GM21528 (cell line): Measurements from ENCODE around the gene RALGPS1.

ENCODE experiments used
- ATAC-seq: cut with Tn5 transposase; IDR thresholded peaks from one replicate; pipeline ENCODE4 v1.9.1; 2021; ENCODE audit warnings: mild to moderate bottlenecking, moderate library complexity; ENCODE audit not compliant: unreplicated experiment, low FRiP score

Gene RALGPS1

DNA sequence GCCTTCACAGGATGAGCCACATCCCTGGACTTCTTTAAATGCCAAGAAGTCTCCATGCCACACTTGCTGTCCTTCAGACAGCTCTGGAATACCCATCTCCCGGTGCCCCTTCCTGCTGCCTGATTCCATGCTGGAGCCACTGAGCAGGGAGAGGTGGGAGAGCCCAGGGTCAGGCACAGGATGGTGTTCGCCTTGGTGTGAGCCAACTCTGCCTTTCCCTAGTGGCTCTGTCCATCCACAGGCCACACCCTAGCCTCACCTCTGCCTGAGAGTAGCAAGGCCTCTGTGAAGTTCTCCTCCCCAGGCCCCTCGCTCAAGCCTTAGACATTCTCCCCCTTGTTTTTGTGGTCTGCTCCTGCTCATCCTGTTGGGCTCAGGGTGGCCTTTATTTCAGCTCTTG, 262.0 kb downstream of the RALGPS1 start:
- ATAC-seq, result no peak

DNA sequence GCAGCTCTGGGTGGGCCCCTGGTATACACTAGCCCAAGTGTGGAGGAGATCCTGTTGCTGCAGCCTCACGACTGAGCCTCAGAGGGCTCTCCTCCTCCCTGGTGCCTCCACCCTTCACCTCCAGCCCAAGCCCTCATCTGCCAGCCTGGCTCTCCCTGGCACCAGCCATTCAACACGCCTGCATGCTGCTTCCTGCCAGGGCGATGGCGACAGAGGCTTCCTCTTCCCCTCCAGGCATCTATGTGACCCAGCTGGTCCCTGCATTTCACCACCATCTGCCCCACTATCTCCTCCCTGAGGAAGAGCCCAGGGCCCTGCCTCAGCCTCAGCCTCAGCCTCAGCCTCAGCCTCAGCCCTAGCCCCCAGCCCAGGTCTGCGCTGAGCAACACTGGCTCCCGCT, 262.6 kb downstream of the RALGPS1 start:
- ATAC-seq, result no peak

DNA sequence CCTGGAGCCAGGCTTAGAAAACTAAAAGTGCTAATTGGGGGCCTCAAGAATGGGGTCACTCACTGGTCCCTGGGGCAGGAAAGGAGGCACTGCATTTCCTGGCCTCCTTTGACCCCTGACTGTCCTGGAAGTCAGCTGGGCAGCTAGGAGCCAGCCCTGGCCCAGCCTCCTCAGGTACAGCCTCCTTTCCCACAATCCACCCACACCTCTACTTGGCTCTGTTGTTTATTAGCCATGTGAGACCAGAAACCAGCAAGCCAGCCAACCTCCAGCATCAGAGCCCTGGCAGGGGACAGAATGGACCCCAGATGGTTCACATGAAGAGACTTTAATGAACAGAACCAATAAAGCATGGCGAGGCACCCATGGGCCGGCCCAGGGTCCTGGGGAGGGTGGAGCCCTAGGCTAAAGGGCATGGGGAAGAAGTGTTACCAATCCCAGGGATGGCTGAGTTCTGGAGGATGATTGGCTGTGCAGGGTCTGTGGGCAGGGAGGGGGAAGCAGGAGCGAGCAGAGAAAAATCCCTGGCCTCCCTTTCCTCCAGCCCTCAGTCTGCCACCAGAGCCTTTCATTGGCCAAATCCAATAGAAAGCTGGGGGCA, 263.2 kb downstream of the RALGPS1 start:
- ATAC-seq, result no peak

DNA sequence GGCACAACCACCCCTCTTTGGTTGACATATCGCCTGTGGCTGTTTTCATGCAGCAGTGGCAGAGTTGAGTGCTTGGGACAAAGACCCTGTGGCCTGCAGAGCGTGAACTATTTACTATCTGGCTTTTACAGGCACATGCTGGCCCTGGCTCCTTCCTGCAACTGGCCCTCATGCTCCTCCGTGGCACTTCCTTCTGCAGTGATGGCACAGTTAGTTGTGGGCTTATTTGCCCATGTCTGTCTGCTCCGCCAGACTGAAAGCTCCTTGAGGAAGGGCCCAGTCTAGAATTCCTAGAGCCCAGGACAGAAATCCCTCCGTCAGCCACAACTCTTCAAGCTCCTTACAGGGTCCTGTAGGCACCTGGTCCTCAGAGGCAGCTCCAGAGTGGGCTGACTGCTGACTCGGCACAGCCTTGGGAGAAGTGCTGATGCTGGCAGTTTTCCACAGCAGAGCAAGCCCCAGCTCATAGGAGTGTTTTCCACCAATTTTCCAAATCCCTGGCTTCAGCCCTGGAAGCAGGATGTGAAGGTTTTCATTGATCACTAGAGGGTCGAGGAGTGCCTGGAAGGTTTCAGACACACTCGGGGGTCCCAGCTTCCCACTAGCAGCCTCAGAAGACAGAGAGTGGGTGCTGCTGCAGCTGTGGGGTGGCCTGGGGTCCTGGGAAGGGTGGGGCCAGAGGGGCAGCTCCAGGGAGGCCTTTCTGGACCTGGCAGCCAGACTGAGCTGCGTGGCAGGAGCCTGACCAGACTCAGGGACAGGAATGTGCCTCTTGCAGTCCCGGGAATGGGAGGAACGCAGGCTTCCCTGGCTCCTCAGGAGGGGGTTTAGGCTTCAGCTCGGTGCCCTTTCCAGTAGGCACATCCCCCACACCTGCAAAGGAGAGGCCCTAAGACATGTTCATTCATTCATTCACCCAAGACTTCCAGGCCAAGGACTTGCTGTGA, 264.4 kb downstream of the RALGPS1 start:
- no peak for ATAC-seq

DNA sequence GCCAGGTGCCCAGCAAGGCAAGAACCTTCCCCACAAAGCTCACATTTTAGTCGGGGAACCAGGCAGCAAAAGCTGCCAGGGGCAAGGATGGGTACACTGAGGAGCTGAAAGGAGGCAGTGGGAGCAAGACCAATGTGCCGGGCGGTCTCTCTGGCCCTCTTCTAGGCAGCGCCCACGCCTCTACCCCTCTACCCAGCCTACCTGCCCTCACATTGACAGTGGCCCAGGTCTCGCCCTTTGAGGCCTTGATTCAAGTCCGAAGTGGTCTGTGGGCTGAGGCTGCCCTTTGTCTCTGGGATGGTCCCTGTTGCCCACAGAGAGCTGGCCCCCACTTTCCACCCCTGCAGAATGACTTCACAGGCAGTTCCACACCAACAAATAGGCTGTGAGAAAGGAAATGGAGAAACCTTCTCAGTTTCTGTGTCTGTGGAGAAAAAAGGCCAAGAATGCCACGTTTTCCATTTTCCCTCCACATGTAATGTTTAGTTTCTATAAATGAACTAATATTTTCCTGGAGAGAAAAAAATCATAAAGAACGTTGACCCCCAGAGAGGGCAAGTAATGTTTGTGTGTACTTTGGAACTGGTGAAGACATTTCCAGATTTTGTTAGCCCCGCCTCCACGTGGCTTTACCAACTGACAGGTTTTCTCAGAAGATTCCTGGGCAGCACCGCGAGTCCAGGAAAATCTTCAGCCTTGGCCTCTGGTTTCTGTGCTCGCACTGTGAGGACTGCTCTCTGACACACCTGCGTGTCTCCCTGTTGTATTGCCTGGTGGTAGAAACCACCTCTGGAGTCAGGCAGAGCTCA, 265.3 kb downstream of the RALGPS1 start:
- no peak for ATAC-seq

DNA sequence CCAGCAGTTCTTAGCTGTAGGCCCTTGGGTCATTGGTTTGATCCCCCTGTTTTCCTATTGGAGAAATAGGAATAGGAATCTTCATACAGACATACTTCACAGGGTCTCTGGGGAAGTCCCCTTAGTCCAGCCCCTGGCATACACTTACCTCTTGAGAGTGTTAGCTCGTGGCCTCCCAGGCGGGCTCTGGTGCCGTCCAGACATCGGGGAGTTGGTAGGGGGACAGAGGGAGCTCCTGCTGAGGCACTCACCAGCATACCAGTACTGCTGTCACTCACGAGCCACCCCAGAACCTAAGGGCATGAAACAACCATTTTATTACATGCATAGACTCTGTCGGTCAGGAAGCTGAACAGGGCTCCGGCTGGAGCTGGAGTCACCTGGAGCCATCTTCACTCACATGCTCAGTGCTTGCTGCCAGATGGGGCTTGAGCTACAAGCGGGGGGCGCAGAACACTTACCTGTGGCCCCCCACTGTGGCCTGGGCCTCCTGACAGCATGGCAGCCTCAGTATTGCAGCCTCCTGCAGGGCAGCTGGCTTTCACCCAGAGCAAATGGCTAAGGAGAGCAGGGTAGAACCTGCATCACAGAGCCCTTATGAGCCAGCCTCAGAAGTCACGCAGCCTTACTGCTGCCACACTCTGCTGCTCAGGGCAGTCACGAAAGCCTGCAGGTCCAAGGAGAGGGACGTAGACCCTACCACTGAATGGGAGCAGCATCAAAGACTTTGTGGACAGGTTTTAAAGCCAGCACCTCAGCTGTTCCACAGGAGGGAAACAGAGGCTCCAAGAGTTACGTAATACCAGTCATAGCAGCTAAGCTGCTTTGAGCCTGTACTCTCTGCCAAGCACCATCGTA, 266.1 kb downstream of the RALGPS1 start:
- ATAC-seq, result no peak

DNA sequence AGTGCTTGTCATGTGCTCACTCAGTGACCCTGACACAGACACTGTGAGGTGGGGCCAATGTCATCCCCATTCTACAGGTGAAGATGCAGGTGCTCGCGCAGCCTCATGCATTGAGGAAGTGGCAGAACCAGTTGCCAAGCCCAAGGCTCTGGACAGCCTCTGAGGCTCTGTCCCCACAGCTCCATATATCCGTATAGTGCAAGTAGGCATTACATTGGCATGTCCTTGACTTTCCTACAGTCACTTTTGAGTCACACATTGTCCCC, 266.7 kb downstream of the RALGPS1 start:
- ATAC-seq, result no peak

DNA sequence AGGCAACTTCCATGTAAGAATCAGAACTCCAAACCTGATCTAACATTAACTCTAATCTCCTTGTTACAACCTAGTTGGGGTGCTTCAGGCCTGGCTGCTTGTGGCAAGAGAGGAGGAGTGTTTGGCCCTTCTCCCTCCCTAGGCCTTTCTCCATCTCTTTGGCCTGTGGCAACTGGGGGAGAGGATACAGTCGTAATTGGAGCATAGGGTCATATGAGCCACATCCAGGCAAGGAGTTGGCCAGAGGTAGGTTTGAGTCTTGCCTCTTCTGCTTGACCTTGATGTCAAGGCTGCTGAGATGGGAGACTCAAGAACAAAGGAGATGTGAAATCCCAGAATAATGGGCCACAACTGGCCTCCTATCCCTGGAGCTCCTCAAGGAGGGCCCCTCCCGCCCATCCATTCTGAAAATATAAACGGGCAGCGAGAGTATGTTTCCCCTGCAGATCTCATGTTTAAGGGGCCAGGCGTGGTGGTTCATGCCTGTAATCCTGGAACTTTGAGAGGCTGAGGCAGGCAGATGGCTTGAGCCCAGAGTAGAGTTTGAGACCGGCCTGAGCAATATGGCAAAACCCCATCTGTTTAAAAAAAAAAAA, 267.1 kb downstream of the RALGPS1 start:
- ATAC-seq, result no peak

DNA sequence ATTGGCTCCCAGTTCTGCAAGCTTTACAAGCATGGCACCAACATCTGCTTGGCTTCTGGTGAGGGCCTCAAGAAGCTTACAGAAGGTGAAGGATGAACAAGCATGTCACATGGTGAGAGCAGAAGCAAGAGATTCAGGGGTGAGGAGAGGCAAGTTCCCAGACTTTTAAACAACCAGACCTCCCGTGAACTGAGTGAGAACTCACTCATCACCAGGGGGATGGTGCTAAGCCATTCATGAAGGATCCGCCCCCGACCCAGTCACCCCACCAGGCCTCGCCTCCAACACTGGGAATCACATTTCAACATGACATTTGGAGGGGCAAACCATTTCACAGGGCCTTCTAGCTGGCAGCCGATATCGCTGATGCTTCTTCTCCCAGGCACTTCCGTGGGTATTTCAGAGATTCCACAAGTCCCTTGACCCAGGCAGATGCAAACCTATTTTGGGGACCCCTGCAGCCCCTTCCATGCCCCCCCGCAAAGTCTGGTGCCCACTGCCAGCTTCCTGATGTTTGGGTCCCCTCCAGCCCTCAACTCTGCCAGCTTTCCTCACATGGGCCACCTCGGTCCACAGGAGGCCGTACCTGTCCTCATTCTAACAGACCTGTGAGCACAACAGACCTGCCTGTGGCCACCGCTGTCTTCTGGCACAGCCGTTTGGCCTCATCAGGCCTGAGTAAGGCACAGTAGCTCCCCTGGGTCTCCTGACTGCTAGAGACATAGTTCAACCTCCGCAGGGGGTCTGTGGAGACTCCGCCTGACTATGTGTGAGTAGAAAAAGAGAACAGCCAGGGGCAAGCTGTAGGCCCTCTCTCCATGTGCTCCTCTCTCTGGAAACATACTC, 268.5 kb downstream of the RALGPS1 start:
- ATAC-seq, result no peak

DNA sequence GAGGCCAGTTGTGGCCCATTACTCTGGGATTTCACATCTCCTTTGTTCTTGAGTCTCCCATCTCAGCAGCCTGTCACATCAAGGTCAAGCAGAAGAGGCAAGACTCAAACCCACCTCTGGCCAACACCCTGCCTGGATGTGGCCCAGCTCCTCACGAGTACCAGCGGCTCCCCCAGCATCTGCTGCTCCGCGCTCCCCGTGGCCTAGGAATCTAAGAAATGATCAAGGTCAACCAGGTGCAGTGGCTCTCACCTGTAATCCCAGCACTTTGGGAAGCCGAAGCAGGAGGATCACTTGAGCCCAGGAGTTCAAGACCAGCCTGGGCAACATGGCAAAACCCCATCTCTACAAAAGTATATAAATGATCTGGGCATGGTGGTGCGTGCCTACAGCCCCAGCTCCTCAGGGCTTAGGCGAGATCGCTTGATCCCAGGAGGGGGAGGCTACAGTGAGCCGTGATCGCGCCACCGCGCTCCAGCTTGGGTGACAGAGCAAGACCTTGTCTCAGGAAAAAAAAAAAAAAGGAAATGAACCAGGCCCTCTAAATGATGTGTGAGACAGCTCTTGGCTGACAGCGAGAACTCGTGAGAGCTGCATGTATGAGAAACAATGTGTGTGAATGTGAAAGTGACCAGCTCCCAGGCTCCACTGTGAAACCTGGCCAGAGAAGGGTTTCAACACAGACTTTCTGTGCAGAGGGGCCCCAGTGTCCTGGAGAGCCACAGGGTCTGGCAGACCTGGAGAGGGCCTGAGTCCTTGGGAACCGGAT, 269.4 kb downstream of the RALGPS1 start:
- ATAC-seq, result no peak

DNA sequence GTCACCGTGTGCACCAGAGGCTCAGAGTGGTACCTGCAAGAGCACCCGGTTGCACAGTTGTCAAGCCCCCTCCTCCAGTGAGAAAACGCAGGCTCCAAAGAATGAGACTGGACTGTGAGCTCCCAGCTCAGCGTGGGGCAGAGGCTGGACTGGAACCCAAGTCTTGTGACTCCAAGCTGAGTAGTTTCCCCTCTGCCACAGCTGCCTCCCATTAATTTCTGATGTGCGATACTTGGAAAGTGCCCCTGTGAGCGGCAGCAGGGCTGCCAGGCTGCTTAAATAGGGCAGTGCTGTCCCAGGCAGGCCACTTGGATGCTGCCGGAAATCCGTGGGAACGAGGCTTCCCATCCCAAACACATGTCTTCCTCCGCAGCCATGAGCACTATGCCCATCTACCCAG, 270.1 kb downstream of the RALGPS1 start:
- no peak for ATAC-seq

DNA sequence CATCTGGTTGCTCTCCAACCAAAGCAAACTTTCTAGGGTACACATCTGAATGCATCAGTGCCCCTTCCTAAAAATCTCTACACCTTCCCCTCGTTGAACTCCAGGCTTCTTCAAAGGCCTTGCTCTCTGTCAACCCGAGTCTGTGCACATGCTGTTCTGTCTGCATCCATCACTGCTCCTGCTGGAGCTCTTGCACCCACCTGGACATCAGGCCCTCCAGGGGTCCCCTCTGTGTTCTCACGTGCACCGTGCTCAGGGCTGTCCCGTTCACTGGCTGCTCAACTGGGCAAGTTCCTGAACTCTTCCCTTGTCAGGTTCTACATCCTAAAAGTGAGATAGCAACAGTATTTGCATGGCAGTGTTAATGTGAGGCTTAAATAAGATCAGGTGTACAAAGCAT, 270.6 kb downstream of the RALGPS1 start:
- no peak for ATAC-seq

DNA sequence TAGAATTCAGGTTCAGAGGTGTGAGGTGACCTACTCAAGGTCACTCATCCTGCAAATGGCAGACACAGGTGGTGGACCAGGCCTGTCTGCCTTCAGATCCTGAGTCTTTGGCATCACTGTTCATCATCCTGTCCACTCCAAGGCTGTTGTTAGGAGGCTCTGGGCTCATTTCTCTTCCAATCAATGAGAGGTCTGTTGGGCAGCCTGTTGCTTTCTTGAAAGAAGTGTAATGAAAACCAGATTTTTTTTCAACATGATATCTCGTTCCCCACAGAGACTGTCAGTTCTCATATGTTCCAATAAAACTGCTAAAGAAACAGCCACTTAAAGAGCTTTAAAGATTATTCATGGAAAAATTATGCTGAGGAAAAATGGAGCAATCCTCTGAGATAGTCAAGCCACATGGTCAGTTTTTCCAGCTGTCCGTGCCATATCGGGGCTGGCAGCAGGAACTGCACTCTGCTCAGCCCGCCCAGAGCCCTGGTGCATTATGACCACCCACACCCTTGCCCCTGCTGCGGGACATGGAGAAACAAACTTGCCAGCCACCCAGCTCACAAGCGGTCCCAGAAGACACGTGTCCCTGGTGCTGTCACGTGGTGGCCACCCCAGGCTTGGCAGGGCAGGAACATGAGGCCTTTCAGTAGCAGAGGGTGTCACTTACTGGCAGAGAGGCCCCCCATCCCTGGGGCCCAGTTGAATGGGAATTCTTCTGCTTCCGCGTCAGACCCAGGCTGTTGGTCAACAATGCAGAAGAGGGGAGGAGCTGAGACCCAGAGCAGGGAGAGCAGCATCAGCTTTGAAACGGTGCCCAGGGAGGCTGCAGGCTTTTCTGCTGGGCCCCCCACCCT, 271.6 kb downstream of the RALGPS1 start:
- no peak for ATAC-seq

DNA sequence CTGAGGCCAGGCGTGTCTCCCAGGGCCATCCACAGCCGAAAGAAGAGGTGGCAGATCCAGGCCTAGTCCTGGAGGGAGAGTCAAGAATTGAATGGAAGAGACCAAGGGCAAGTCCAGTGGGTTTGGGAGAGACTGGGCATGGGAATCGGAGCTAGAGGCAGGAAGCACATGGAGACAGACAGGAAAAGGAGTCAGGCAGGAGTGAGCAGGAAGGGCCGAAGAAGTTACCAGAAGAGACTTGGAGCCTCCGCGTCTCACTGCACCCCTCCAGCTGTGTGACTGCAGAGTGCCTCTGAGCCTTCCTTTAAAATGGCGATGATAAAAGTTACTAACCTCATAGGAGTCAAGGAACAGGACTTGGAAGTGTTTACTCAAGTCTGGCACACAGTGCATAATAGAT, 272.2 kb downstream of the RALGPS1 start:
- ATAC-seq, result no peak

DNA sequence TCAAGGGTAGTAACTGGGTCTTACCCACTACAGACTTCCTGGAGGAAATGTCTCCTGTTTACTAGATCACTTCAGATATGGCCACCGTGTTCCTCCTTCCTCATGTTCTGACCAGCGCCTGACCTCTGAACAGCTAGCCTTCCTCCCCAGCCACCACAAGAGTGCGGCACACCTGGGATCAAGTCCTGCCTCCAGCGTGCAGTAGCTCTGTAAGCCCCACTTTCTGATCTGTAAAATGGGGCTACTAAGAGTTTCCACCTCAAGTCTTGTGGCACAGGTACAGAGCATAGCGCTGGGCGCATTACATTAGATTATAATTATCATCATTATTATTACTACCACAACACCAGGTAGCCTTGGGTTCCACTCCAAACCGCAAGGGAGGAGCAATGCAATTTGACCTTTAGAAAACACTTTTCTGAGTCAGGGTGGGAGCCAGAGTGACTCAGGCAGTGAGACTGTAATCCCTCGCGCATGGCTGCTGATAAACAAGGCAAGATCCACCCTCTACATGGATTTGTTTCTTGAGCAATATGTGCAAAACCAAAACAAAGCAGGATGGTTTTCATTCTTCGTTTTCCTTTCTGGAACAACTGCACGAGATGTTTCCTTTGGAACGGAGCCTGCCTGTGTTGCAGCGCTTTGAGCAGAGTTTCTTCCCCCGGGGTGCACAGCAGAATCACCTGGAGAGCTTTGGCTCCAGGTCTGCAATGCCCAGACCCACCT, 272.8 kb downstream of the RALGPS1 start:
- no peak for ATAC-seq

DNA sequence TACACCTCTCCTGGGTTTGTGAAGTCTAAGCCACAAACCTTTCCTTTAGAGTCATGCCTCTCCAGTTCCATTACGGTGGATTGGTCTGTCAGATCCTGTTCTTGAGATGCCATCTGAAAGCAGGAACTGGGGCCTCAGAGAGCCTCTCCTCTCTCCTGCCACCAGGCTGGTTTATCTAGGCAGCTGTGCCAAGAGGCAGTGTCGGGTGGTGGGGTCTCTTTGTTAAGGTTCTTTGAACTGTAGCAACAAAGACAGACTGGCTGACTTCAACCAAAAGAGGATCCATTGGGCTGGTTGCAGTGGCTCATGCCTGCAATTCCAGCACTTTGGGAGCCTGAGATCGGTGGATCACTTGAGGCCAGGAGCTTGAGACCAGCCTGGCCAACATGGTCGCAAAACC, 273.8 kb downstream of the RALGPS1 start:
- no peak for ATAC-seq

DNA sequence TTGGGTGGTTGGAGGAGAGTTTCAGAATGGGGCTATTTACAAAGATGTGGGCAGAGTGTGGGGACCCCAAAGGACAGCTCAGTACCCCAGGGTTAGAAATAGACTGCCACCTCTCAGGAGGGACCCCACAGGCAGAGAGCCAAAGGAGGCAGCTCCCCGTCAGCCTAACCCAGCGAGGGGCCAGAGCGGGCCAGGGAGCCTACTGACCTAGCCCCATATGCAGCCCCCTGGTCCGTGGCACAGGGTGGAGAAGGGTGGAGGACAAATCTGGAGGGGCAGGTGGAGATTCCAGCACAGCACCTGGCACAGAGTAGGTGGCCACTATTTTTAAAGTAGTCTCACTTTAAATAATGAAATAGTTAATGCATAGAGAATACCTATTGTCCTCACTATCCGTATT, 275.0 kb downstream of the RALGPS1 start:
- ATAC-seq, result no peak
